GM10266 (cell line): Measurements from ENCODE around the gene RACGAP1.

Experiments used
- DNase-seq: peaks from one replicate; pipeline ENCODE4 v3.0.0; 2012; ENCODE audit errors: extremely low spot score
- CTCF ChIP-seq: IDR thresholded peaks from 2 replicates; pipeline ENCODE4 v1.5.1; 2012; ENCODE audit warnings: mild to moderate bottlenecking, low read depth; ENCODE audit not compliant: control insufficient read depth, insufficient read depth; ENCODE audit errors: missing control alignments

RACGAP1 gene

GRCh38 chr12:49979016-49979586, 46.2 kb downstream of the RACGAP1 start:
- no peak for DNase-seq
- TF ChIP-seq CTCF = no peak

DNA sequence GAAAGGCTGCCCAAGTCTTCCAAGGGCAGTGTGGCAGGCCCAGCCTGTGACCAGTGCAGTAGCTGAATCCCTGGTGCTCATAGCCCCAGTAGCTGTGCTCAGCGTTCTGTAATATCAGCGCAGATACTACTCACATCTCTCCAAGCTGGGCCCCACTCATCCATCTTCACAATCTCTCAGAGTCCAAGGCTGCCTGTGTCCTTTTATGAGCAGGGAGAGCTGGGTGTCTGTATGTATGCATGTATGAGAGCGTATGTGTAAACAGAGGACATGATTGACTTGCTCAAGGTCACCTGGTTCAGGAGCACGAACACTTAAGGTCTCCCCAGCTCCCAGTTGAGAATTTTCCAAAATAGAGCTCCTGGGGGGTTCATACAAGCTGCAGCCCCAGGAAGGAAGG, 47.2 kb downstream of the RACGAP1 start:
- no peak for DNase-seq
- TF ChIP-seq CTCF = no peak

DNA sequence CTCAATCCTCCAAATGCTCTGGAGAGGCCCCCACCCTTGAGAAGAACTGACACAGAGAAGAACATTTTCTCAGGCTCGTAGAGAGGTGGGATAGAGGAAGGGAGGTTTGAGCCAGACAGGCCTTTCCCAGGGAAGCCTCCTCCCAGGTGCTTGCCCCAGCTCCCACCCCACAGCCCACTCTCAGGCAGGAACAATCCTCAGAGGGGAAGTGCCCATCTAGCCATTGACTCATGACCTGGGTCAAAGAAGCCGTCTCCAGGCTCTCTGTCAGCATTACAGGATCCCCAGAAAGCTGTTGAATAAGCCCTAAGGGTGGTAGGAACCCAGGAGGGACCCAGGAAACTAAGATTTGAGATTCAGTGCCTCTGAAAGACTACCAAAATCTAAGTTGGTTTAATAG, 48.7 kb downstream of the RACGAP1 start:
- no peak for TF ChIP-seq CTCF
- DNase-seq = no peak

DNA sequence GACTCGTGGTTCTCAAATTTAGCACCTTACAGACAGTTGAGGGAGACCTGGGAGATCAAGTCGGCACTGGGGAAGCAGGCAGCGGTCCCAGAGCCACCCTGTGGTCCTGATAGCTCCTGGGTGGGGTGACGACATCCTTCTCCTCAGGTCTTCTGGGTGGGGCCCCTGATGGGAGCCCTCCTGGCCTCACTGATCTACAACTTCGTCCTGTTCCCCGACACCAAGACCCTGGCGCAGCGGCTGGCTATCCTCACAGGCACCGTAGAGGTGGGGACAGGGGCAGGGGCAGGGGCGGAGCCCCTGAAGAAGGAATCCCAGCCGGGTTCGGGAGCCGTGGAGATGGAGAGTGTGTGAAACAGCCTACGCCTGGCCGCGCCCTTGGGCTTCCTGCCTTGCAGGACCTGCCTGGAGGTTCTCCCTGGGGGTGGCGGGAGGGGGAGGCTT, 50.0 kb downstream of the RACGAP1 start:
- no peak for TF ChIP-seq CTCF
- no peak for DNase-seq

GRCh38 chr12:49974677-49975317, 50.5 kb downstream of the RACGAP1 start:
- no peak for TF ChIP-seq CTCF
- DNase-seq = no peak

GRCh38 chr12:49974231-49974675, 51.0 kb downstream of the RACGAP1 start:
- DNase-seq = no peak
- no peak for TF ChIP-seq CTCF

GRCh38 chr12:49973361-49973830, 51.9 kb downstream of the RACGAP1 start:
- DNase-seq = no peak
- TF ChIP-seq CTCF = no peak
